Retinal pigment epithelial cell (primary cell): Measurements from ENCODE around the gene KCNN4.

ENCODE experiments used
- DNase-seq: peaks from one replicate; pipeline ENCODE4 v3.0.0-alpha.2; 2010; ENCODE audit warnings: low read depth
- H3K4me3 ChIP-seq: 2 replicates; pipeline ENCODE4 v1.5.1; 2011; ENCODE audit warnings: mild to moderate bottlenecking, low read length, control low read depth, moderate library complexity
- TF ChIP-seq, protein P1 (sequence below): conservative IDR thresholded peaks from 2 replicates; pipeline ENCODE4 v1.5.1; 2011; ENCODE audit warnings: low read depth, low read length, control low read depth, inconsistent platforms

Gene KCNN4

DNA sequence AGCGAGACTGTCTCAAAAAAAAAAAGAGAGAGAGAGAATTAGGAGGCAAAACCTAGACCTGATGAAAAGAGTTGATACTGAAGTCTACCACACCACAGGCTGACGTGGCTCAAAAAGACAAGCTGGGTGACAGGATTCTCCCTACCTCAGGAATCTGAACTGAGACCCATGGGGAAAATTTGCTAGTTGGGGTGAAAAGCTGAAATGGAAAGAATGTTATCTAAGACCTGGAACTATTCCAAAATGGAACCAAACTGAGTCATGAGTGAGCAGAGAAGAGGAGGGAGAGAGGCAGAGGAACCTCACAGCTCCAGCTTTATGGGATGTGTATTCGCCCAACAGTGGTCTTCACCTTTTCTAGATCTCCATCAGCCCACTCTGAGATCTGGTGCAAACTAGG is 37.7 kb downstream of the KCNN4 start:
- no peak overlapping the region for H3K4me3 ChIP-seq
- peak; percentile 7 for DNase-seq
- TF ChIP-seq, protein P1, sequence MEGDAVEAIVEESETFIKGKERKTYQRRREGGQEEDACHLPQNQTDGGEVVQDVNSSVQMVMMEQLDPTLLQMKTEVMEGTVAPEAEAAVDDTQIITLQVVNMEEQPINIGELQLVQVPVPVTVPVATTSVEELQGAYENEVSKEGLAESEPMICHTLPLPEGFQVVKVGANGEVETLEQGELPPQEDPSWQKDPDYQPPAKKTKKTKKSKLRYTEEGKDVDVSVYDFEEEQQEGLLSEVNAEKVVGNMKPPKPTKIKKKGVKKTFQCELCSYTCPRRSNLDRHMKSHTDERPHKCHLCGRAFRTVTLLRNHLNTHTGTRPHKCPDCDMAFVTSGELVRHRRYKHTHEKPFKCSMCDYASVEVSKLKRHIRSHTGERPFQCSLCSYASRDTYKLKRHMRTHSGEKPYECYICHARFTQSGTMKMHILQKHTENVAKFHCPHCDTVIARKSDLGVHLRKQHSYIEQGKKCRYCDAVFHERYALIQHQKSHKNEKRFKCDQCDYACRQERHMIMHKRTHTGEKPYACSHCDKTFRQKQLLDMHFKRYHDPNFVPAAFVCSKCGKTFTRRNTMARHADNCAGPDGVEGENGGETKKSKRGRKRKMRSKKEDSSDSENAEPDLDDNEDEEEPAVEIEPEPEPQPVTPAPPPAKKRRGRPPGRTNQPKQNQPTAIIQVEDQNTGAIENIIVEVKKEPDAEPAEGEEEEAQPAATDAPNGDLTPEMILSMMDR, result no peak

DNA sequence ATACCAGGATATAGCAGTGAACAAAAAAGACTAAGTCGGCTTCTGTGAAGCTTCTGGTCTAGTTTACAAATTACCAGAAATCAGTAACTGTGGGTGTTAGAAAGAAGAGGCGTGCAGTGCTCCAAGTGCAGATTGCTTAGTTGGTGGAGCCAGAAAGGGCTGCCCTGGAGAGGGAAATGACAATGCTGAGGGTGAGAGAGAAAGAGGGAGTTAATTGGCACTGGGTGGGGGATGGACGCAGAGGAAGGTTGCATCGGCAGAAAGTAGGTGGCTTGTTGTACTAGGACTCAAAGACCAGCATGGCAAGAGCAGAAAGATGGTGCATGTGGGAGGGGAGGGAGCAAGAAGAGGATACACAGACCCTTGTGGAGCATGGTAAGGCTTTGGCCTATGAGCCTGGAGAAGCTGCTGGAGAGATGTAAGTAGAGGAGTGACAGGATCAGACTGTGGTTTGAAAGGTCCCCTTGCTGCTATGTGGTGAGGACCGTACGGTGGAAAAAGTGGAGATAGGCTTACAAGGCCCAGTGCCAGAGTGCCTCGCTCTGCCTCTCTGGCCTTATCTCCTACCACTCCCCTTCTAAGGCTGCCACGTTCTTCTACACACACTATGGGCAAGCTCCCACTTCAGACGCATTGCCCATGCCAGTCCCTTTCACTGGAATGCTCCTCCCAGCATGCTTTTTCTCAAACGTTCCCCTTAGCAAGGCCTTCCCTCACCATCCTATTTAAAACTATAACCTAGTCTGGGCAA is 39.5 kb downstream of the KCNN4 start:
- DNase-seq, result no peak
- no peak overlapping the region for H3K4me3 ChIP-seq
- TF ChIP-seq, protein P1, result no peak

DNA sequence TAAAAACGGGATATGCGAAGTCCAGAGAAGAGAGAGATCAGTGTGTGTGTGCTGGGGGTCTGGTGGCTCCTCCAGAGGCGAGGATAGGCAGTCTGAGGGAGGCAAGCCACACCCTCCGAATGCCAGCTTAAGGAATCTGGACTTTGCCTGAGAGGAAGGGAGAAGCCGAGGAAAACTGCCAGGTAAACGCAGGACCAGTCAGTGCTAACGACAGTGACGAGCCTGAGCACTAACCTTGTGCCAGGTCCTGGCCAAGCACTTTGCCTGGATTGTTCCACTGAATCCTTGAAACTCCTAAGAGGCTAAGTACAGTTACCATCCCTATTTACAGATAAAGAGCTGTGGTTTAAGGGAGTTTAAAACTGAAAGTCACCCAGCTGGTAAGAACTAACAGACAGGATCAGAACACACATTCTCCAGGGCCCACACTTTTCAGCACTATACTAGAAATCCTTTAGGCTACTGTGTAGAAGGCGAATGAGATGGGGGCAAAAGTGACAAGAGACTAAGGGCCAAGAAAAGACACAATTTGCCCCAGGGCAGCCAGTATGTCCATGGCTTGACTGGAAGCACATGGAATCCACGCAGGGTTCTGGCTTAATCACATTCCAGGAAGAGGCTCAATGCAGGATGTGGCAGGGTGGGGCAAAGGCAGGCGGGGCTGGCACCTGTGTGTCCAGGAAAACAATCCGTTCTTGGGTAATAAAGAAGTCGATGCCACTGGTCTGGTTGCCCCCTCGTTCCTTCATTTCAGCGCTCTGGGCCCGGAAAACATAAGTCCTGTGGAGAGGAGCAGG is 41.1 kb downstream of the KCNN4 start:
- TF ChIP-seq, protein P1, result no peak

DNA sequence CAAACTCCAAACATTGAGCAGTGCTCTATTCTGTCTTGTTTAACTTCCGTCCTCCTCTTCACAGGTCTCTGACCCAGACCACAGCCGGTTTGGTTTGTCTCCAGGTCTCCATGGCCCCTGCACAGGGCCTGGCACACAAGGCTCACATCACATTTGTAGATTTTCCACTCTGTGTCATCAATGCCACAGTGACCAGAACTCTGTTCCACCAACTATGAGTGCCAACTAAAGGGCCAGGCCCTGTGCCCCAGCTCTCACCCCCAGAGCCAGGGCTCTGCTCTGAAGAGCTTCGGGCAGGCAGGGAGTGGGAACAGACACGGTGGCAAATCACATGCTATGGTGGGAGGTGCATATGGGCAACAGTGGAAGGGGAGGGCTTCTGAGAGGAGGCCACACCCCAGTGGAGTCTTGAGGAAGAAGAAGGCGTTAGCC is 42.0 kb downstream of the KCNN4 start:
- TF ChIP-seq, protein P1, result no peak
- DNase-seq, result no peak
- H3K4me3 ChIP-seq, result no peak overlapping the region

More for the DNA sequence above, 41.1 kb downstream of the KCNN4 start:
- no peak for DNase-seq
- no peak overlapping the region for H3K4me3 ChIP-seq

DNA sequence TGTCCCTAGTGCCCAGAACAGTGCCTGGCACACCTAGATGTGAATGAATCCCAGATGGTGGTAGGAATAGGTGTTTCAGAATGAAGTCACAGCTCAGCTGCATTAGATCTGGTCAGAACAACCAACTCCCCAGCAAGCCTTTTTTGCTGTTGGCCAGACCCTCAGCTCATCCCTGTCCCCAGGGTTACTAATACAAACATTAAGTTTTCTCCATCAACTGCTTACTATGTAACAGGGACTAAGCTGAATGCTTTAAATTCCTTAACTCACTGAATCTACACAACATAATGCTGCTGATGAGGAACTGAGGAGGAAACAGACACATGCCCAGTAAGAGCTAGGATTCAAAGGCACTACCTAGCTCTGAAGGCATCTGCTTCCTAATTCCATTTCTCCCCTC is 44.8 kb downstream of the KCNN4 start:
- H3K4me3 ChIP-seq, result no peak overlapping the region
- TF ChIP-seq, protein P1, result no peak
- peak; percentile 48 for DNase-seq

DNA sequence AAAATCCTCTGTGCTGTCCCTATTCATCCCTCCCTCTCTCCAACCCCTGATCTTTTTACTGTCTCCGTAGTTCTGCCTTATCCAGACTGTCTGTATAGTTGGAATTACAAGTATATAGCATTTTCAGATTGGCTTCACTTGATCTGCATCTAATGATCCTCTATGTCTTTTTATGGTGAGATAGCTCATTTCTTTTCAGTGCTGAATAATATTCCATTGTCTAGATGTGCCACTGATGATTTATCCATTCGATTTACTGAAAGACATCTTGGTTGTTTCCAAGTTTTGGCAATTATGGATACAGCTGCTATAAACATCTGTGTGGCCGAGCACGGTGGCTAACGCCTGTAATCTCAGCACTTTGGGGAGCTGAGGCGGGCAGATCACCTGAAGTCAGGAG is 45.8 kb downstream of the KCNN4 start:
- H3K4me3 ChIP-seq, result no peak overlapping the region
- DNase-seq, result no peak
- TF ChIP-seq, protein P1, result no peak

DNA sequence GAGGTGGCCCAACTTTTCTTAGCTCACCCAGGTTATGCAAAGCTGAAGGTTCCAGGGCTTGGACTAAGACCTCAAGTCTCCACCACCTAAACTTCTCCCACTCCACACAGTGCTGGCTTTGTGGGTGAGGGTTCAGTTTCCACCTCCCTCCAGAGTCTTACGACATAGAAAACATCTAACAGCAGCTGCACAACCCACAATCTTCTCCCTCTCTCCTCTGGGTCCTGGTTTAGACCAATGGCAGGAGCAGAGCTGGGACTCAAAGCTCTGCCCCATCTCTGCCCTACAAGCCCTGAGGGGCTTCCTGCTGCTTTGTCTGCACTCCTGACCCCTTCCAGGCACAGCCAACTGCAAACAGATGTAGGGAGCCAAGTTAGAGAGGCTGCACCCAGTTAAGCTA is 48.9 kb downstream of the KCNN4 start:
- H3K4me3 ChIP-seq, result no peak overlapping the region
- TF ChIP-seq, protein P1, result no peak
- no peak for DNase-seq
